AG04450 (cell line): ENCODE results near the gene ARHGAP35. TPM values are rescaled to one million over a fixed set of nuclear protein-coding genes. Genes with fewer than 3 reads are reported as not detected.

ENCODE experiments used
- CTCF ChIA-PET: fragments of 300-600, 350-600 bp; formaldehyde crosslinking; extraction: SDS; loops from one replicate; lab custom pipeline; 2022; ENCODE audit warnings: antibody characterized with exemption, inconsistent platforms; lab: Charles Lee
- POLR2A ChIA-PET: fragments of 350-600 bp; formaldehyde crosslinking; extraction: SDS; loops from one replicate; lab custom pipeline; 2021; ENCODE audit warnings: antibody characterized with exemption, inconsistent platforms; lab: Yijun Ruan, JAX
- DNase-seq: peaks from one replicate; pipeline ENCODE4 v3.0.0-alpha.2; 2011; ENCODE audit warnings: low read depth, low spot score
- H3K27ac ChIP-seq: one replicate; pipeline ENCODE4 v1.5.1; 2012; ENCODE audit warnings: low read depth, low read length, control low read depth
- H3K27me3 ChIP-seq: one replicate; pipeline ENCODE4 v1.6.0; 2012; ENCODE audit warnings: low read length; ENCODE audit not compliant: control insufficient read depth, insufficient read depth
- H3K4me3 ChIP-seq: 2 replicates; pipeline ENCODE4 v1.5.1; 2011; ENCODE audit warnings: mild to moderate bottlenecking, low read depth, low read length, control low read depth
- H3K9me3 ChIP-seq: 2 replicates; pipeline ENCODE4 v1.5.1; 2012; ENCODE audit warnings: low read length; ENCODE audit not compliant: control insufficient read depth, insufficient read depth
- CTCF ChIP-seq: IDR thresholded peaks from 2 replicates; pipeline ENCODE4 v1.5.1; 2011; ENCODE audit warnings: low read depth, low read length, control low read depth, inconsistent platforms
- polyA plus RNA-seq: library from polyadenylated mRNA; depleted of rRNA; stranded (reverse); fragments of >200 nt; gene quantifications from 2 replicates; pipeline ENCODE4 v1.2.3, GENCODE V29; 2011

The ARHGAP35 gene
- polyA plus RNA-seq, 1 experiment, result 28.7 TPM

- H3K27ac ChIP-seq, result no peak overlapping the region
- ChIA-PET POLR2A (no interaction called here), CTCF (no interaction called here)
- no peaks in the 10 kb centered on the region; the same call in 1 of the 2 replicates for H3K9me3 ChIP-seq
- no peaks in the 10 kb centered on the region for H3K27me3 ChIP-seq
- no peak for DNase-seq
- no peak overlapping the region for H3K4me3 ChIP-seq
- no peak for TF ChIP-seq CTCF
These were observed 14.4 kb downstream of the ARHGAP35 start for GRCh38 chr19:46875234-46875633.

GRCh38 chr19:46875657-46876056 is 14.9 kb downstream of the ARHGAP35 start:
- DNase-seq, result no peak
- CTCF ChIA-PET, result no interaction called here
- Histone ChIP-seq H3K27me3 (no peaks in the 10 kb centered on the region), H3K9me3 (no peaks in the 10 kb centered on the region; the same call in 1 of the 2 replicates), H3K4me3 (no peak overlapping the region), H3K27ac (no peak overlapping the region)
- TF ChIP-seq CTCF, result no peak
- POLR2A ChIA-PET, result no interaction called here

- Histone ChIP-seq H3K27ac (peak overlapping the region; percentile 89), H3K27me3 (no peaks in the 10 kb centered on the region), H3K4me3 (no peak overlapping the region), H3K9me3 (no peaks in the 10 kb centered on the region)
- no peak for TF ChIP-seq CTCF
- POLR2A ChIA-PET, result interaction anchor here (0.6 to 1.1 kb wide), 3 partner anchors 11 to 90 kb away, joined by 3 to 4 read pairs (median 4); no protein-coding TSS in a partner anchor
- CTCF ChIA-PET, result interaction anchor here (0.5 kb wide), 1 partner anchor 272 kb away, joined by 3 read pairs; no protein-coding TSS in a partner anchor
- DNase-seq, result peak; percentile 66
These were observed 18.0 kb downstream of the ARHGAP35 start for GRCh38 chr19:46878613-46879375.

- POLR2A ChIA-PET, result interaction anchor here (0.8 kb wide), 1 partner anchor 9 kb away, joined by 5 read pairs; no protein-coding TSS in a partner anchor
- no peak for DNase-seq
- Histone ChIP-seq H3K9me3 (no peaks in the 10 kb centered on the region), H3K4me3 (no peak overlapping the region), H3K27me3 (no peaks in the 10 kb centered on the region), H3K27ac (no peak overlapping the region)
- CTCF ChIA-PET, result interaction anchor here (1.1 to 1.2 kb wide), 2 partner anchors 110 to 133 kb away, joined by 3 read pairs; no protein-coding TSS in a partner anchor
- TF ChIP-seq CTCF, result no peak
These were observed 19.6 kb downstream of the ARHGAP35 start for GRCh38 chr19:46880431-46880830.

GRCh38 chr19:46881092-46881491 is 20.3 kb downstream of the ARHGAP35 start:
- CTCF ChIA-PET, result interaction anchor here (1.1 to 1.2 kb wide), 2 partner anchors 110 to 133 kb away, joined by 3 read pairs; no protein-coding TSS in a partner anchor
- Histone ChIP-seq H3K4me3 (no peak overlapping the region), H3K27ac (no peak overlapping the region), H3K27me3 (no peaks in the 10 kb centered on the region), H3K9me3 (no peaks in the 10 kb centered on the region)
- DNase-seq, result no peak
- POLR2A ChIA-PET, result interaction anchor here (0.7 kb wide), 1 partner anchor 47 kb away, joined by 8 read pairs; no protein-coding TSS in a partner anchor
- no peak for TF ChIP-seq CTCF
